HG03066 (cell line): Measurements from ENCODE around the gene GLI1.
"Not testable (repeated sequence)": the region's sequence is repeated elsewhere in the genome, so short reads cannot be mapped to it uniquely, and the experiment has no call there.

Experiments used
- ATAC-seq: cut with Tn5 transposase; IDR thresholded peaks from one replicate; pipeline ENCODE4 v1.9.1; 2021; ENCODE audit warnings: low read depth; ENCODE audit not compliant: unreplicated experiment

GLI1 gene

DNA sequence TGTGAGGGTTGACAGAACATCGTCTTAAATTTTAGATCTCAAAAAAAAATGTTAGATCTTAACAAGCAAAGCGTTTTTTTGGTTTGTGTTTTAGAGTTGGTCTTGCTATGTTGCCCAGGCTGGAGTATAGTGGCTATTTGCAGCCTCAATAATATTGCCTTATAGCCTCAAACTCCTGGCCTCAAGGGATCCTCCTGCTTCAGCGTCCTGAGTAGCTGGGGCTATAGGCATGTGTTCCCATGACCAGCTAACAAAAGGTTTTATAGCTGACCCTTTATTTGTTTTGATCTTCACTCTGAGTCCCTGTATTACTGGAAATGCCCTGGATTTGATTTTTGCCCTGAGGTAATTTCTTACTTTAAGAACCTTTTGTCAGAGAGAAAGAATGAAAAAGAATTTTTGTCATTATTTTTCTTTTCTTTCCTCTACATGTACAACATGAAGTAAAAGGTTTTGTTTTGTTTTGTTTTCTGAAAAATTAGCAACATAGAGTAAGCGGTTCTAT is 19.8 kb upstream of the GLI1 start:
- no peak for ATAC-seq

DNA sequence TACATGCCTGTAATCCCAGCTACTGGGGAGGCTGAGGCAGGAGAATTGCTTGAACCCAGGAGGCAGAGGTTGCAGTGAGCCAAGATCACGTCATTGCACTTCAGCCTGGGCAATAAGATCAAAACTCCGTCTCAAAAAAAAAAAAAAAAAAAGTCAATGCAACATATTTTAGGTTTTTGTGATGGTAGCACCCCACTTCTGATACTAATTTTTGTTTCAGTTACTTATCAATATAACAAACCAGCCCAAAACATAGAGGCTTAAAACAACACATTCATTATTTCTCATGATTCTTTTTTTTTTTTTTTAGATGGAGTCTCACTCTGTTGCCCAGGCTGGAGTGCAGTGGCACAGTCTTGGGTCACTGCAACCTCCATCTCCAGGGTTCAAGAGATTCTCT is 18.2 kb upstream of the GLI1 start:
- not testable (repeated sequence) for ATAC-seq

DNA sequence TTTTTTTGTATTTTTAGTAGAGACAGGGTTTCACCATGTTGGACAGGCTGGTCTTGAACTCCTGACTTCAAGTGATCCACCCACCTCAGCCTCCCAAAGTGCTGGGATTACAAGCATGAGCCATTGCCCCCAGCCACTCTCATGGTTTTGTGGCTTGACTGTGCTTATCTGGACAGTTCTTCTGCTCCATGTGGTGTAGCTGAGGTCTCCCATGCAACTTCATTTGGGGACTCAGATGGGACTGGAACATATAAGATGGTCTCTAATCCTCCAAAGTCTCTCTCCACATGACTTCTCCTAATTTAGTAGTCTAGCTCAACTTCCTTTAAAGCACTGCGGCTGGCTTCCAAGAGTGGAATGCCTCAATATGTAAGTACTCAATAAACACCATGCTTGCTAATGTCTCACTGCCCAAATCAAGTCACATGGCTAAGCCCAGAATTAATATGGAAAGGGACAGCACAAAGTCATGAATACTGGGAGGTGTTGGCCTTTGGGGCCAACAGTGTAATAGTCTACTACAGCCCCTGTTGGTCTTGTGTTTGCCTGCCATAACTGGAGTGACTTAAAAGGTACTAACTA is 17.6 kb upstream of the GLI1 start:
- ATAC-seq, result no peak

DNA sequence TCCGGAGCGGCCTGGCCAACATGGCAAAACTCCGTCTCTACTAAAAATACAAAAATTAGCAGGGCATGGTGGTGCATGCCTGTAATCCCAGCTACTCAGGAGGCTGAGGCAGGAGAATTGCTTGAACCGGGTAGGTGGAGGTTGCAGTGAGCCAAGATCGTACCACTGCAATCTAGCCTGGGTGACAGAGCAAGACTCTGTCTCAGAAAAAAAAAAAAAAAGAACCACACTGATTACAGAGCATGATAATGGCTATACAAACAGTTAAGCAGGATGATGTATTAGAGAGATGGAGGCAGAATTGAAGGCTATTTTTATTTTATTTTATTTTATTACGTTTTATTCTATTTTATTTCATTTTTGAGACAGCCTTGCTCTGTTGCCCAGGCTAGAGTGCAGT is 15.2 kb upstream of the GLI1 start:
- ATAC-seq, result not testable (repeated sequence)

DNA sequence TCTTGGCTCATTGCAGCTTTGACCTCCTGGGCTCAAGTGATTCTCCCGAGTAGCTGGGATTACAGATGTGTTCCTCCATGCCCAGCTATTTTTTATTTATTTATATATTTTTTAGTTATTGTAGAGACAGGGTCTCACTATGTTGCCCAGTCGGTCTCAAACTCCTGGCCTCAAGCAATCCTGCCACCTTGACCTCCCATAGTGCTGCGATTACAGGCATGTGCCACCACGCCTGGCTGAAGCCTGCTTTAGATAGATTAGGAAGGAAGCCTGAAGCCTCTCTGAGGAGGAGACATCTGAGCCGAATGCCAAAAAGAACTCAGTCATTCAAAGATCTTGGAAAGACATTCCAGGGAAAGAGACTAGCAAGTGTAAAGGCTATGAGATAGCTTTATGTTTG is 14.8 kb upstream of the GLI1 start:
- no peak for ATAC-seq

DNA sequence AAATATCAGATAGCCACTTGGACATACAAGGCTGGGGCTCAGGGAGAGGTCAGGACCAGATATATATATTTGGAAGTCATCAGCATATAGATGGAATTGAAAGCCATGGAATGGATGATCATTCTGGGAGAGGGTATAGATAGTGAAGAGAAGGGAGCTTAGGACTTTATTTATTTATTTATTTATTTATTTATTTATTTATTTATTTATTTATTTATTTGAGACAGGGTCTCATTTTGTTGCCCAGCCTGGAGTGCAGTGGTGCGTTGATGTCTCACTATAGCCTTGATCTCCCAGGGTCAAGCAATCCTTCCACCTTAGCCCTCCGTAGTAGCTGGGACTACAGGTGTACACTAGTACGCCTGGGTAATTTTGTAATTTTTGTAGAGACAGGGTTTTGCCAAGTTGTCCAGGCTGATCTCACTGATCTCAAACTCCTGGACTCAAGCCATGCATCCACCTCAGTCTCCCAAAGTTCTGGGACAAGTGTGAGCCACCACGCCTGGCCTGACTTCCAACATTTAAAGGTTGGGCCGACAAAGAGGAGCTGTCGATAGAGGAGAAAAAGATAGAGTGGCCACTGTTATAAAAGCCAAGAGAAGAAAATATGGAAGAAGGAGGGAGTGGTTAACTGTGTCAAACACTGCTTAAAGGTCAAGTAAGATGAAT is 13.2 kb upstream of the GLI1 start:
- ATAC-seq, result no peak

DNA sequence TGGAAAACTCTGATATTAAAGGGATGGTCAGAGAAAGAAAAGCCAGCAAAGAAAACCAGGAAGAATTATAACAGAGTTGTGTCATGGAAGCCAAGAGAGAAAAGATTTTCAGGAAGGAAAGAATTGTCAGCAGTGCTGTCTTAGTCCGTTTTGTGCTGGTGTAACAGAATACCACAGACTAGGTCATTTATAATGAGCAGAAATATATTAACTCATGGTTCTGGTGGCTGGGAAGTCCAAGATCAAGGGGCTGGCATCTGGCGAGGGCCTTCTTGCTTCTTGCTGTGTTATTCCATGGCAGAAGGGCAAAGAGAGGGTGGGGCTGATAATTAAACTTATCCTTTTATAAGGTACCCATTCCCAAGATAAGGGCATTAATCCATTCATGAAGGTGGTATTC is 10.9 kb upstream of the GLI1 start:
- no peak for ATAC-seq

DNA sequence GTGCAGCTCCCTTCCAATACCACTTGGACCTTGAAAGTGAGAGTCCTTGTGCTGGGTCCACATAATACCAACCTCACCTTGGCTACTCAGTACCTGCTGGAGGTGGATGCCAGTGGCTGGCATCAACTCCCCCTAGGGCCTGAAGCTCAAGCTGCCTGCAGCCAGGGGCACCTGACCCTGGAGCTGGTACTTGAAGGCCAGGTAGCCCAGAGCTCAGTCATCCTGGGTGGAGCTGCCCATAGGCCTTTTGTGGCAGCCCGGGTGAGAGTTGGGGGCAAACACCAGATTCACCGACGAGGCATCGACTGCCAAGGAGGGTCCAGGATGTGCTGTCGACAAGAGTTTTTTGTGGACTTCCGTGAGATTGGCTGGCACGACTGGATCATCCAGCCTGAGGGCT is 10.2 kb upstream of the GLI1 start:
- no peak for ATAC-seq

DNA sequence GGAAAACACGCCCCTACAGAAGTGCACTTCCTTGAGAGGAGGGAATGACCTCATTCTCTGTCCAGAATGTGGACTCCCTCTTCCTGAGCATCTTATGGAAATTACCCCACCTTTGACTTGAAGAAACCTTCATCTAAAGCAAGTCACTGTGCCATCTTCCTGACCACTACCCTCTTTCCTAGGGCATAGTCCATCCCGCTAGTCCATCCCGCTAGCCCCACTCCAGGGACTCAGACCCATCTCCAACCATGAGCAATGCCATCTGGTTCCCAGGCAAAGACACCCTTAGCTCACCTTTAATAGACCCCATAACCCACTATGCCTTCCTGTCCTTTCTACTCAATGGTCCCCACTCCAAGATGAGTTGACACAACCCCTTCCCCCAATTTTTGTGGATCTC is 9.5 kb upstream of the GLI1 start:
- no peak for ATAC-seq

DNA sequence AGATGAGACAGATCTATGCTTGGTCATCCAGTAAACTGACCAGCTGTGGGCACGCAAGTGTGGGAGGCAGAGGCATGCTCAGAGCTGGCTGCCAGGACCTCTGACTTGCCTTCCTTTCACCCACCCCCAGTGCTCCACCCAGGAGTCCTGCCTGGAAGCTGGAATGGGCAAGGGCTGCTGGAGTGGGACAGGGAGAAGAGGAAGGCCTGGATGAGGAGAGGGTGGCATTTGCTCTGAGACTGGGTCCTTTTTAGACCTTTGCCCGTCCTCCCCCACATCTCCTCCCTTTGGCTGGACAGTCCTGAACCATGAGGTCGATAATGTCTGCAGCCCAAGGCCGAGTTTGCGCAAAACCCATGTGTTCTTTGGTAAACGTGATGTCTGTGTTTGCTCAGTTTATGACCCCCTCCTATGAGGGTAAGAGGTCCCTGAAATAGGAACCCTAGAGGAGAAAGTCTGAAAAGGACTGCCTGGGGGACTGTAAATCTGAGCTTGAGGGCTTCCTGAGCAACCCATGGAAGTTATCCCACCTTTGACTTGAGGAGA is 8.3 kb upstream of the GLI1 start:
- no peak for ATAC-seq

DNA sequence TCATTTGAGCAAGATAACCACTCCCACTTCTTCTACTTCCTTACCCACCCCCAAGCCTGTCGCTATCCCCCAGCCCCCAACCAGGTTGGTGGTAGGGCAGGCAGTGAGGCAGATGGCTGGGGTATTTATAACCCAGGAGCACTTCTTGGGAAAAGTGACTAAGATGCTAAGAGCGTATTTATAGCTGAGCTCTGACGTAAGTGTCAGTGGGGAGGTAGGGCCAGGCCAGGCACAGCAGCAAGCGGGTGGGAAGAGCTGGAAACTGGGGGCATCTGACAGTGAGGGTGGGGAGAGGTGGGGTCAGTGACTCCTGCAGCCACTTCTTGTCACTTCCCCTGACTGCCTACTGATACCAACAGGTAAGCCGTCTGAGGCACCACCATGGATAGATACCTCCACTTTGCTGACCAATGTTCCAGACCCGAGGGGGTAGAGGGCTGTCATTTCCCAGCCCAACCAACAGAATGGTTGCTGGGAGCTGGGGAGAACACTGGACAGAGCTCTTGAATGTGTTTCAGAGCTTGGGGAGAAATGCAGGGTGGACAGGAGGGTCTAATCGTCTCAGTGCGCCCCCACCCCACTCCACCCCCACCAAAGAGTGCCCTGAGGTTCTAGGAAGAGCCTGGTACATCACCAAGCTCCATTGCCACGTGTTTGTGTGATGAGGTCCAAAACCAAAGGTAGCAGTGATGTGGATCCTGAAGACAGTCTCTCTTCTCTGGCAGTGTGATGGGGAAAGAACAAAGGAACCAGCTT is 7.2 kb upstream of the GLI1 start:
- ATAC-seq, result no peak

DNA sequence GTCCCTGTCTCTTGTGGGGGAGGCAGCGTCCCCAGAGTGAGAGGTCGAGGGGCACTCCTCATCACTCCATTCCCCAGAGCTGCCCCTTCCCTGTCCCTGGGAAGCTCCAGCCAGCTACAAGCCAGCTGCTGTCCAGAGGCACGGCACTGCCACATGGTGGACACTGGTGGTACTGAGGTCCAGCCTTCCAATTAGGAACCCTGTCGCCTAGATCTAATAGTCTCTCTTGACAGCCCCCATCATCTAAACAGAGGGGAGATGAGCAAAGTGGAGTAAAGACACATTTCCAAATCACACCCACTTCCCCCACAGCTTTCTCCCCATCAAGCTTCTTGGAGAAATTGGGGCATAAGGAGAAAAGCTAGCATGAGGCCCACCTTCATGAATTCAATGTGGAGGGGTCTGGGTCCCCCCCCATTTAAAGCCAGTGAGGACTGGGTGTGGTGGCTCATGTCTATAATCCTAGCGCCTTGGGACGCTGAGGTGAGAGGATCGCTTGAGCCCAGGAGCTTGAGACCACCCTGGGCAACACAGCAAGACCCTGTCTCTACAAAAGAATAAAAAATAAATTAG is 6.6 kb upstream of the GLI1 start:
- peak; percentile 68 for ATAC-seq

DNA sequence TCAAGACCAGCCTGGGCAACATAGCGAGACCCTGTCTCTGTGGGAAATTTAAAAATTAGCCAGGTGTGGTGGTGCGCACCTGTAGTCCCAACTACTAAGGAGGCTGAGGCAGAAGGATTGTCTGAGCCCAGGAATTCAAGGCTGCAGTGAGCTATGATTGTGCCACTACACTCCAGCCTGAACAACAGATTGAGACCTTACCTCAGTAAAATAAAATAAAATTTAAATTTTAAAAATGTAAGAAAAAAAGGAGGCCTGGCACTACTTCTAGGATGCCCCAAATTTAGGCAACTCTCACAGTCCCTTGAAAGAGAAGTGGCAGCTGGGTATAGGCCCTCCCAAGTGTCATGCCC is 5.4 kb upstream of the GLI1 start:
- no peak for ATAC-seq

DNA sequence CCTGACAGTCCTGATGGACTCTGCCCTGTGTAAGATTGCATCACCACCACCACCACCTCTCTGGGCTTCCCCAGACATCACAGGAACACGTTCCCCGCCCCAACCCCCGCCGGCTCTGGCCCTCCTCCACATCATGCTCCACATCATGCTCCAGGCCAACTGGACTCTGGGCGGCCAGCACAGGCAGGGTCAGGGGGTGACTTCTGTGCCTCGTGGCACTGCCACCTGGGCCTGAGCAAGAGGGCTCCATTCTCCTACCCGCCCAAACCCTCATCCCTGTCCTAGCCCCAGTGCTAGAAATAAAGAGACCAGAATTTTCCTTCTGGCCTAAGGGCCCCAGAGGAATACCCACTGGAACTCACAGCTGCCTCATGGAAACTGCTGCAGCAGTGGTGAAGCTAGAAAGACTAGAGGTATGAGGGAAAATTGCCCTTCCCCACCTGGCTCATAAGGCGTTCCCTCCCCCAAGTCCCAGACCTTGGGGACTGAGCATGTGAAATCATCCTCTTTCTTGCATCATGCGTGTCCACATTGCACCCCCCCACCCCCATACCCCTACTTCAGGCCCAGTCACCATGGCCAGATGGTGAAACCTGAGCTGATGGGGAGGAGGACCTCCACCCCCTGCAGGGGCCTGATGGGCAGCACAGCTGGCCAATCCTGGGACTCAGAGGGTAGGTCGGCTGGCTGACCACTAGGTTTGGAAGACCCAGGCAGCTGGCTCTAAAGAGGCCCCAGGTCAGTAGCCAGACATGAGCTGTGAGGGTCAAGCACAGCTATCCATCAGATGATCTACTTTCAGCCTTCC is 4.8 kb upstream of the GLI1 start, which contains the start of gene INHBE:
INHBE (plus strand) TSS at position 742 of the 808 bp plus-strand sequence. CDS start 230 bp downstream, outside the sequence.
- ATAC-seq, result no peak

DNA sequence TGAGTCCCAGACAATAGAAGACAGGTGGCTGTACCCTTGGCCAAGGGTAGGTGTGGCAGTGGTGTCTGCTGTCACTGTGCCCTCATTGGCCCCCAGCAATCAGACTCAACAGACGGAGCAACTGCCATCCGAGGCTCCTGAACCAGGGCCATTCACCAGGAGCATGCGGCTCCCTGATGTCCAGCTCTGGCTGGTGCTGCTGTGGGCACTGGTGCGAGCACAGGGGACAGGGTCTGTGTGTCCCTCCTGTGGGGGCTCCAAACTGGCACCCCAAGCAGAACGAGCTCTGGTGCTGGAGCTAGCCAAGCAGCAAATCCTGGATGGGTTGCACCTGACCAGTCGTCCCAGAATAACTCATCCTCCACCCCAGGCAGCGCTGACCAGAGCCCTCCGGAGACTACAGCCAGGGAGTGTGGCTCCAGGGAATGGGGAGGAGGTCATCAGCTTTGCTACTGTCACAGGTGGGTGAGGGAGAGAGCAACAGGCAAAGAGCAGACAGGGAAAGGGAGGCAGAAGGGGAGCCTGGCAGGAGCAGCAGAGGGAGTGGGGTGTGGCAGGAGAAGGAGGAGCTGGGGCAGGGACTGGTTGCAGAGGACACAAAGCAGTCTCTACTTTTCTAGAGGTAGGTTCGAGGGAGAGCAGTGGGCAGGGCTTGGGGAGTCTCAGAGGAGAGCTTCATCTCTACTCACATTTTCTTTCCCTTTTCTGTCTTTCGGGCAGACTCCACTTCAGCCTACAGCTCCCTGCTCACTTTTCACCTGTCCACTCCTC is 4.0 kb upstream of the GLI1 start:
- no peak for ATAC-seq

DNA sequence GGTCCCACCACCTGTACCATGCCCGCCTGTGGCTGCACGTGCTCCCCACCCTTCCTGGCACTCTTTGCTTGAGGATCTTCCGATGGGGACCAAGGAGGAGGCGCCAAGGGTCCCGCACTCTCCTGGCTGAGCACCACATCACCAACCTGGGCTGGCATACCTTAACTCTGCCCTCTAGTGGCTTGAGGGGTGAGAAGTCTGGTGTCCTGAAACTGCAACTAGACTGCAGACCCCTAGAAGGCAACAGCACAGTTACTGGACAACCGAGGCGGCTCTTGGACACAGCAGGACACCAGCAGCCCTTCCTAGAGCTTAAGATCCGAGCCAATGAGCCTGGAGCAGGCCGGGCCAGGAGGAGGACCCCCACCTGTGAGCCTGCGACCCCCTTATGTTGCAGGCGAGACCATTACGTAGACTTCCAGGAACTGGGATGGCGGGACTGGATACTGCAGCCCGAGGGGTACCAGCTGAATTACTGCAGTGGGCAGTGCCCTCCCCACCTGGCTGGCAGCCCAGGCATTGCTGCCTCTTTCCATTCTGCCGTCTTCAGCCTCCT is 3.4 kb upstream of the GLI1 start:
- no peak for ATAC-seq

DNA sequence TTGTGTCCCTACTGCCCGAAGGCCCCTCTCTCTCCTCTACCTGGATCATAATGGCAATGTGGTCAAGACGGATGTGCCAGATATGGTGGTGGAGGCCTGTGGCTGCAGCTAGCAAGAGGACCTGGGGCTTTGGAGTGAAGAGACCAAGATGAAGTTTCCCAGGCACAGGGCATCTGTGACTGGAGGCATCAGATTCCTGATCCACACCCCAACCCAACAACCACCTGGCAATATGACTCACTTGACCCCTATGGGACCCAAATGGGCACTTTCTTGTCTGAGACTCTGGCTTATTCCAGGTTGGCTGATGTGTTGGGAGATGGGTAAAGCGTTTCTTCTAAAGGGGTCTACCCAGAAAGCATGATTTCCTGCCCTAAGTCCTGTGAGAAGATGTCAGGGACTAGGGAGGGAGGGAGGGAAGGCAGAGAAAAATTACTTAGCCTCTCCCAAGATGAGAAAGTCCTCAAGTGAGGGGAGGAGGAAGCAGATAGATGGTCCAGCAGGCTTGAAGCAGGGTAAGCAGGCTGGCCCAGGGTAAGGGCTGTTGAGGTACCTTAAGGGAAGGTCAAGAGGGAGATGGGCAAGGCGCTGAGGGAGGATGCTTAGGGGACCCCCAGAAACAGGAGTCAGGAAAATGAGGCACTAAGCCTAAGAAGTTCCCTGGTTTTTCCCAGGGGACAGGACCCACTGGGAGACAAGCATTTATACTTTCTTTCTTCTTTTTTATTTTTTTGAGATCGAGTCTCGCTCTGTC is 2.7 kb upstream of the GLI1 start:
- ATAC-seq, result no peak

DNA sequence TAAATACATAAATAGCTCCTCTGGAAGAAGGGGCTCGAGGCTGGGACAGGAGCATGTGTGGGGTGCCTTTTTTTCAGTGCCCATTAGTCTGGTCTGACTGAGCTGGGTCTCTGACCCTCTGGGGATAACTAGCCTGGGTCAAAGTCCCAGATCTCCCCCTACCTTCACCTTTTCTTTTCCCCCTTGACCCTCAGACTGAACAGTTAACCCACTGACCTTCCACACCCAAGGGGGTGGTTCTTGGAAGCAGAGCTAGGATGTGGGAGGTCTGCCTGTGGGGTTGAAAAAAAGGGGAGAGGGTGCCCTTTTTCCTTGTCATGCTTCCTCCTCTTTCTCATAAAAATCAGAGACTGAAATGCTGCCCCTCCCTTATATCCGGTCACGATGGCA is 925 bp upstream of the GLI1 start:
- ATAC-seq, result no peak
